Measurements from ENCODE around the gene ATOH8.
A peak's percentile ranks its signal among the peaks of the same experiment; 100 is the strongest.
"Not testable (repeated sequence)": the region's sequence is repeated elsewhere in the genome, so short reads cannot be mapped to it uniquely, and the experiment has no call there.

Gene ATOH8

GRCh38 chr2:85826990-85827878 lies 73.4 kb downstream of the ATOH8 start:
- no peak overlapping the region for H3K9ac ChIP-seq (ENCODE audit: insufficient read length)
- H3K9me3 ChIP-seq (ENCODE audit: low read depth, low read length) = no peaks in the 10 kb centered on the region
- H3K36me3 ChIP-seq (ENCODE audit: insufficient read depth, low read length) = no peaks in the 10 kb centered on the region
- TF ChIP-seq EZH2 (IDR thresholded peaks at IDR 0.05) = no peak
- H3K4me3 ChIP-seq = peak overlapping the region; percentile 25
- H3K27ac ChIP-seq = no peak overlapping the region
- DNase-seq (ENCODE audit: low read depth, low spot score) = no peak

- H3K9ac ChIP-seq (ENCODE audit: insufficient read length) = peak overlapping the region; percentile 8
- no peaks in the 10 kb centered on the region for H3K36me3 ChIP-seq (ENCODE audit: insufficient read depth, low read length)
- no peak overlapping the region for H3K27ac ChIP-seq
- TF ChIP-seq FOXP2 (optimal IDR thresholded peaks at IDR 0.05; ENCODE audit: control extremely low read depth, extremely low read length, insufficient read depth) (no peak), POLR2AphosphoS5 (IDR thresholded peaks at IDR 0.05; ENCODE audit: borderline replicate concordance, low read depth, low read length) (no peak), EZH2 (IDR thresholded peaks at IDR 0.05) (no peak)
- no peaks in the 10 kb centered on the region for H3K9me3 ChIP-seq (ENCODE audit: low read depth, low read length)
- DNase-seq (ENCODE audit: low read depth, low spot score) = no peak
- H3K4me3 ChIP-seq = peak overlapping the region; percentile 25
Observed at GRCh38 chr2:85827879-85828569, 74.2 kb downstream of the ATOH8 start.

- no peak for TF ChIP-seq POLR2AphosphoS5 (IDR thresholded peaks at IDR 0.05; ENCODE audit: borderline replicate concordance, low read depth, low read length)
- TF ChIP-seq FOXP2 (optimal IDR thresholded peaks at IDR 0.05; ENCODE audit: control extremely low read depth, extremely low read length, insufficient read depth) = no peak
- no peak for TF ChIP-seq EZH2 (IDR thresholded peaks at IDR 0.05)
- H3K36me3 ChIP-seq (ENCODE audit: insufficient read depth, low read length) = no peaks in the 10 kb centered on the region
- peak overlapping the region; percentile 8 for H3K9ac ChIP-seq (ENCODE audit: insufficient read length)
Observed at GRCh38 chr2:85828725-85829124, 74.9 kb downstream of the ATOH8 start.

GRCh38 chr2:85829394-85829793 lies 75.6 kb downstream of the ATOH8 start:
- not testable (repeated sequence) for H3K9me3 ChIP-seq (ENCODE audit: low read depth, low read length); DNase-seq (ENCODE audit: low read depth, low spot score); H3K9ac ChIP-seq (ENCODE audit: insufficient read length); H3K4me3 ChIP-seq; H3K27ac ChIP-seq; H3K36me3 ChIP-seq (ENCODE audit: insufficient read depth, low read length)

More at GRCh38 chr2:85828725-85829124, 74.9 kb downstream of the ATOH8 start:
- H3K9me3 ChIP-seq (ENCODE audit: low read depth, low read length) = no peaks in the 10 kb centered on the region
- DNase-seq (ENCODE audit: low read depth, low spot score) = no peak
- H3K4me3 ChIP-seq = no peak overlapping the region
- H3K27ac ChIP-seq = no peak overlapping the region; the same call in 1 of the 2 replicates

GRCh38 chr2:85830645-85831044 lies 76.9 kb downstream of the ATOH8 start:
- H3K9ac ChIP-seq (ENCODE audit: insufficient read length) = no peak overlapping the region
- no peak overlapping the region for H3K27ac ChIP-seq
- DNase-seq (ENCODE audit: low read depth, low spot score) = no peak
- H3K36me3 ChIP-seq (ENCODE audit: insufficient read depth, low read length) = no peaks in the 10 kb centered on the region
- TF ChIP-seq EZH2 (IDR thresholded peaks at IDR 0.05) = no peak
- TF ChIP-seq FOXP2 (optimal IDR thresholded peaks at IDR 0.05; ENCODE audit: control extremely low read depth, extremely low read length, insufficient read depth) = no peak
- no peak for TF ChIP-seq POLR2AphosphoS5 (IDR thresholded peaks at IDR 0.05; ENCODE audit: borderline replicate concordance, low read depth, low read length)
- no peaks in the 10 kb centered on the region for H3K9me3 ChIP-seq (ENCODE audit: low read depth, low read length)
- no peak overlapping the region for H3K4me3 ChIP-seq

- Histone ChIP-seq H3K36me3 (ENCODE audit: insufficient read depth, low read length) (no peaks in the 10 kb centered on the region), H3K9me3 (ENCODE audit: low read depth, low read length) (no peaks in the 10 kb centered on the region), H3K27ac (no peak overlapping the region), H3K9ac (ENCODE audit: insufficient read length) (no peak overlapping the region), H3K4me3 (no peak overlapping the region)
- DNase-seq (ENCODE audit: low read depth, low spot score) = no peak
- no peak for TF ChIP-seq EZH2 (IDR thresholded peaks at IDR 0.05)
- no peak for TF ChIP-seq POLR2AphosphoS5 (IDR thresholded peaks at IDR 0.05; ENCODE audit: borderline replicate concordance, low read depth, low read length)
- TF ChIP-seq FOXP2 (optimal IDR thresholded peaks at IDR 0.05; ENCODE audit: control extremely low read depth, extremely low read length, insufficient read depth) = no peak
Observed at GRCh38 chr2:85831735-85832134, 77.9 kb downstream of the ATOH8 start.

GRCh38 chr2:85834466-85834865 lies 80.7 kb downstream of the ATOH8 start:
- Histone ChIP-seq H3K9ac (ENCODE audit: insufficient read length) (no peak overlapping the region), H3K9me3 (ENCODE audit: low read depth, low read length) (no peaks in the 10 kb centered on the region), H3K36me3 (ENCODE audit: insufficient read depth, low read length) (no peaks in the 10 kb centered on the region), H3K27ac (no peak overlapping the region), H3K4me3 (no peak overlapping the region)
- no peak for DNase-seq (ENCODE audit: low read depth, low spot score)
- no peak for TF ChIP-seq POLR2AphosphoS5 (IDR thresholded peaks at IDR 0.05; ENCODE audit: borderline replicate concordance, low read depth, low read length)
- TF ChIP-seq FOXP2 (optimal IDR thresholded peaks at IDR 0.05; ENCODE audit: control extremely low read depth, extremely low read length, insufficient read depth) = no peak
- no peak for TF ChIP-seq EZH2 (IDR thresholded peaks at IDR 0.05)

Measured in SK-N-MC (cell line).